Upper lobe of left lung (tissue), 4 donors: ENCODE results near the gene USP2.

Source experiments
- EP300 ChIP-seq, 4 donors: sonication (generic); formaldehyde crosslinking; IDR thresholded peaks; one replicate each; pipeline ENCODE4 v1.5.1; 2017; ENCODE audit warnings: antibody characterized with exemption in 4 of 4, control low read depth in 2 of 4
- POLR2A ChIP-seq, 4 donors: fragments of 450-650 bp; IDR thresholded peaks; one replicate each; pipeline ENCODE4 v1.5.1; 2016 to 2017; ENCODE audit warnings: antibody characterized with exemption in 4 of 4, mild to moderate bottlenecking in 2 of 4
- POLR2AphosphoS5 ChIP-seq, 2 donors: sonication (generic); formaldehyde crosslinking; IDR thresholded peaks; one replicate each; pipeline ENCODE4 v1.5.1; 2017; ENCODE audit warnings: antibody characterized with exemption in 2 of 2
- TF ChIP-seq, protein P1 (sequence below), 6 experiments: fragments of 450-650 bp in 4 of 6; fragments of 200-600 bp in 2 of 6; sonication (generic) in 2 of 6; IDR thresholded peaks; one replicate each; pipeline ENCODE4 v1.5.1; 2016 to 2019; ENCODE audit warnings: antibody characterized with exemption in 6 of 6

DNA sequence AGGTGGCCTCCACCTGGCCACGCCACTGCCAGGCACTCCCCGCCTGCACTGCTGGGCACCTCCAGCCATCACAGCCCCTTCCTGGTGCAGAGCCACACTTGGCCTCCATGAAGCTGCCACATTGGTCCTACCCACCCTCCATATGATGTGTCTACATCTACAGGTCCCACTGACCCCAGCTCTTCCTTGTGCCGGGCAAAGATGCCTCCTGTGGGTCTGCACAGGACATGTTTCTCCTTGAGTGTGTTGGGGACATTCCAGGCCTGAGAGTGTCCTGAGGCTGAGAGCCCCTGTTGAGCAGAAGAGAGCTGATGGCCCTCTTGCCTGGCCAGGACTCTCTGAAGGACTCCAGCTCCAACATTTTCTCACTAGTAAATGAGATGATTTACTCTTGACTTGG, 34.0 kb upstream of the USP2 start:
- TF ChIP-seq EP300 (IDR thresholded peaks at IDR 0.05) (no peak), POLR2A (IDR thresholded peaks at IDR 0.05) (no peak), POLR2AphosphoS5 (IDR thresholded peaks at IDR 0.05) (no peak)
- TF ChIP-seq, protein P1, sequence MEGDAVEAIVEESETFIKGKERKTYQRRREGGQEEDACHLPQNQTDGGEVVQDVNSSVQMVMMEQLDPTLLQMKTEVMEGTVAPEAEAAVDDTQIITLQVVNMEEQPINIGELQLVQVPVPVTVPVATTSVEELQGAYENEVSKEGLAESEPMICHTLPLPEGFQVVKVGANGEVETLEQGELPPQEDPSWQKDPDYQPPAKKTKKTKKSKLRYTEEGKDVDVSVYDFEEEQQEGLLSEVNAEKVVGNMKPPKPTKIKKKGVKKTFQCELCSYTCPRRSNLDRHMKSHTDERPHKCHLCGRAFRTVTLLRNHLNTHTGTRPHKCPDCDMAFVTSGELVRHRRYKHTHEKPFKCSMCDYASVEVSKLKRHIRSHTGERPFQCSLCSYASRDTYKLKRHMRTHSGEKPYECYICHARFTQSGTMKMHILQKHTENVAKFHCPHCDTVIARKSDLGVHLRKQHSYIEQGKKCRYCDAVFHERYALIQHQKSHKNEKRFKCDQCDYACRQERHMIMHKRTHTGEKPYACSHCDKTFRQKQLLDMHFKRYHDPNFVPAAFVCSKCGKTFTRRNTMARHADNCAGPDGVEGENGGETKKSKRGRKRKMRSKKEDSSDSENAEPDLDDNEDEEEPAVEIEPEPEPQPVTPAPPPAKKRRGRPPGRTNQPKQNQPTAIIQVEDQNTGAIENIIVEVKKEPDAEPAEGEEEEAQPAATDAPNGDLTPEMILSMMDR (IDR thresholded peaks at IDR 0.05) = no peak
